SK-N-SH treated with all-trans-retinoic acid at 6 μM for 48 hours (cell line): ENCODE measurements around the gene ORM2.
"Not testable (repeated sequence)": the region's sequence is repeated elsewhere in the genome, so short reads cannot be mapped to it uniquely, and the experiment has no call there.

Experiments used
- ARNTL ChIP-seq: fragments of 450-650 bp; formaldehyde crosslinking; IDR thresholded peaks from 2 replicates; pipeline ENCODE4 v1.5.0; 2020; ENCODE audit warnings: low read depth, mild to moderate bottlenecking, moderate library complexity, borderline replicate concordance
- GLIS3 ChIP-seq: fragments of 250-450 bp; sonication (Bioruptor Pico); IDR thresholded peaks from 2 replicates; pipeline ENCODE4 v1.5.0; 2020; ENCODE audit warnings: mild to moderate bottlenecking, moderate library complexity
- RARB ChIP-seq: fragments of 250-450 bp; sonication (Bioruptor Pico); IDR thresholded peaks from 2 replicates; pipeline ENCODE4 v1.8.0; 2021; ENCODE audit warnings: mild to moderate bottlenecking, moderate library complexity
- SNAI2 ChIP-seq: fragments of 250-450 bp; sonication (Bioruptor Pico); IDR thresholded peaks from 2 replicates; pipeline ENCODE4 v1.5.0; 2020; ENCODE audit warnings: mild to moderate bottlenecking, moderate library complexity
- ZC3H10 ChIP-seq: fragments of 250-450 bp; sonication (Bioruptor Pico); IDR thresholded peaks from 2 replicates; pipeline ENCODE4 v1.5.1; 2021; ENCODE audit warnings: mild to moderate bottlenecking, moderate library complexity
- ZFP3 ChIP-seq: fragments of 250-450 bp; sonication (Bioruptor Pico); IDR thresholded peaks from 2 replicates; pipeline ENCODE4 v1.5.0; 2020; ENCODE audit warnings: mild to moderate bottlenecking, moderate library complexity

DNA sequence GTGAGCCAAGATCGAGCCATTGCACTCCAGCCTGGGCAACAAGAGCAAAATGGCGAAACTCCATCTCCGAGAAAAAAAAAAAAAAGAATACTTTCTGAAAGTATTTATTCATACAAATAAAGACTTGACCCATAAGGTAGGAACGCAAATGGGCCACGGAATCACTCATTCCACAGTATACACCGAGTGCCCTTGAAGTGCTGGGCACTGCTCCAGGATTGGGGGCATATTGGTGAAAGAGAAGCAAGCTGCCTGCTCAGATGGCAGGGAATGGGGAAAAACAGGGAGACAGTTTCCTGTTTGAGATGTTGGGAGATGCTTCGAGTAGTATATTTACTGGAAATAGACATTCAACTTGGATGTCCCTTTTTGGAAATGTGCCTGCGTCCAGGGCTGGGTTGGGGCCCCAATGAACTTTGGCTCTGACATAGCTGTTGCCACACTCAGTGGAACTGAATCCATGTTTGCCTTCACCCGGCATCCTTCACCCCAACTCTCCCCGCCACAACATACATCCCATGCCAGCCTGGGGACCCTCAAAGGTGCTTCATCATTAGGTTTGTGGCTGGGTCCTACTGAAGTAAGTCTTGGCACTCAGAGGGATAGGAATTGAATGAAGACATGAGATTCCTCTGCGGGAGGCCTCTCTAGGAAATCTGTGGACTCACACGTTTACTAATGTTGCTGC lies 588 bp upstream of the ORM2 start:
- not testable (repeated sequence) for TF ChIP-seq ARNTL (CRISPR knock-in tag); GLIS3 (CRISPR knock-in tag); SNAI2; ZC3H10 (CRISPR knock-in tag); RARB (CRISPR knock-in tag); ZFP3
